Peyer's patch (tissue), 4 donors: ENCODE results near the gene HSD17B11. TPM values are rescaled to one million over a fixed set of nuclear protein-coding genes. Genes with fewer than 3 reads are reported as not detected.

Experiments used
- DNase-seq, 3 donors: peaks; one replicate each; pipeline ENCODE4 v3.0.0-alpha.2; 2017 to 2019
- H3K27ac ChIP-seq, 4 donors: fragments of 200-600 bp; sonication (generic); one replicate each; pipeline ENCODE4 v1.5.1; 2016 to 2019
- H3K27me3 ChIP-seq, 2 donors: fragments of 200-600 bp; sonication (generic); one replicate each; pipeline ENCODE4 v1.5.1; 2019
- H3K36me3 ChIP-seq, 3 donors: fragments of 200-600 bp; sonication (generic); one replicate each; pipeline ENCODE4 v1.5.1; 2016 to 2019
- H3K4me1 ChIP-seq, 4 donors: fragments of 200-600 bp; sonication (generic); one replicate each; pipeline ENCODE4 v1.5.1; 2016 to 2019
- H3K4me3 ChIP-seq, 4 donors: fragments of 200-600 bp; sonication (generic); 1 replicate in 3 of 4; 2 replicates in 1 of 4; pipeline ENCODE4 v1.5.1; 2016 to 2019; ENCODE audit warnings: mild to moderate bottlenecking in 1 of 4
- H3K9me3 ChIP-seq, 4 donors: fragments of 200-600 bp; sonication (generic); one replicate each; pipeline ENCODE4 v1.5.1; 2016 to 2019; ENCODE audit warnings: mild to moderate bottlenecking in 1 of 4
- POLR2A ChIP-seq, 2 donors: fragments of 450-650 bp; IDR thresholded peaks; one replicate each; pipeline ENCODE4 v1.5.1; 2017; ENCODE audit warnings: antibody characterized with exemption in 2 of 2, mild to moderate bottlenecking in 2 of 2, moderate library complexity in 2 of 2
- total RNA-seq, 4 donors: library from RNA; depleted of rRNA; stranded (reverse); fragments of >200 nt; gene quantifications; one replicate each; pipeline ENCODE4 v1.1.0, GENCODE V29; 2016
- TF ChIP-seq, protein P1 (sequence below), 6 experiments: fragments of 450-650 bp in 4 of 6; fragments of 200-600 bp in 2 of 6; sonication (generic) in 1 of 6; IDR thresholded peaks; one replicate each; pipeline ENCODE4 v1.5.1; 2017 to 2019; ENCODE audit warnings: antibody characterized with exemption in 6 of 6, mild to moderate bottlenecking in 3 of 6, moderate library complexity in 1 of 6

The HSD17B11 gene
- total RNA-seq, 4 donors from 2014 or later, result 81.7 to 873 (median 330) TPM

DNA sequence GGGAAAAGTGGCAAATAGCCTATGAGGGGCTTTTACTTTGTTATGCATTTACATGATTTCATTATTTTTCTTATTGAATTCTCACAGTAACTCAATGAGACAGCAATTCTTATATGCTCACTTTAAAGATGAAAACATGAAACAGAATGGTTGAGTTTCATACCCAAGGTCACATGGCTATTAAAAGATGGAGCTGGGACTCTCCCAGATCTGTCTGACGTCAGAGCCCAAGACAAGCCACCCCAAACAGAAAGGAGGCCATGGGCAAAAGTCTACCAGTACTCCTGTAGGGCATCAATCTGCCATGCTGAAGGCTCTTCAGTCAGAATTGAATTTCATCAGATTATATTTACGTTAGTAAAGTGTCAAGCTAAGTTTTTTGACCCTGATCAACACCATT, 13.2 kb downstream of the HSD17B11 start:
- DNase-seq, result no peak
- peaks cover 0 to 66% (median 0%) of the 10 kb centered on the region in 3 donors for H3K36me3 ChIP-seq
- H3K27ac ChIP-seq, result no peak overlapping the region
- H3K4me3 ChIP-seq, result no peak overlapping the region
- no peaks in the 10 kb centered on the region for H3K27me3 ChIP-seq
- peaks cover 0 to 7% (median 0%) of the 10 kb centered on the region in 4 donors for H3K4me1 ChIP-seq
- no peak for TF ChIP-seq POLR2A (IDR thresholded peaks at IDR 0.05)
- TF ChIP-seq, protein P1, sequence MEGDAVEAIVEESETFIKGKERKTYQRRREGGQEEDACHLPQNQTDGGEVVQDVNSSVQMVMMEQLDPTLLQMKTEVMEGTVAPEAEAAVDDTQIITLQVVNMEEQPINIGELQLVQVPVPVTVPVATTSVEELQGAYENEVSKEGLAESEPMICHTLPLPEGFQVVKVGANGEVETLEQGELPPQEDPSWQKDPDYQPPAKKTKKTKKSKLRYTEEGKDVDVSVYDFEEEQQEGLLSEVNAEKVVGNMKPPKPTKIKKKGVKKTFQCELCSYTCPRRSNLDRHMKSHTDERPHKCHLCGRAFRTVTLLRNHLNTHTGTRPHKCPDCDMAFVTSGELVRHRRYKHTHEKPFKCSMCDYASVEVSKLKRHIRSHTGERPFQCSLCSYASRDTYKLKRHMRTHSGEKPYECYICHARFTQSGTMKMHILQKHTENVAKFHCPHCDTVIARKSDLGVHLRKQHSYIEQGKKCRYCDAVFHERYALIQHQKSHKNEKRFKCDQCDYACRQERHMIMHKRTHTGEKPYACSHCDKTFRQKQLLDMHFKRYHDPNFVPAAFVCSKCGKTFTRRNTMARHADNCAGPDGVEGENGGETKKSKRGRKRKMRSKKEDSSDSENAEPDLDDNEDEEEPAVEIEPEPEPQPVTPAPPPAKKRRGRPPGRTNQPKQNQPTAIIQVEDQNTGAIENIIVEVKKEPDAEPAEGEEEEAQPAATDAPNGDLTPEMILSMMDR (IDR thresholded peaks at IDR 0.05), result no peak
- H3K9me3 ChIP-seq, result no peaks in the 10 kb centered on the region

DNA sequence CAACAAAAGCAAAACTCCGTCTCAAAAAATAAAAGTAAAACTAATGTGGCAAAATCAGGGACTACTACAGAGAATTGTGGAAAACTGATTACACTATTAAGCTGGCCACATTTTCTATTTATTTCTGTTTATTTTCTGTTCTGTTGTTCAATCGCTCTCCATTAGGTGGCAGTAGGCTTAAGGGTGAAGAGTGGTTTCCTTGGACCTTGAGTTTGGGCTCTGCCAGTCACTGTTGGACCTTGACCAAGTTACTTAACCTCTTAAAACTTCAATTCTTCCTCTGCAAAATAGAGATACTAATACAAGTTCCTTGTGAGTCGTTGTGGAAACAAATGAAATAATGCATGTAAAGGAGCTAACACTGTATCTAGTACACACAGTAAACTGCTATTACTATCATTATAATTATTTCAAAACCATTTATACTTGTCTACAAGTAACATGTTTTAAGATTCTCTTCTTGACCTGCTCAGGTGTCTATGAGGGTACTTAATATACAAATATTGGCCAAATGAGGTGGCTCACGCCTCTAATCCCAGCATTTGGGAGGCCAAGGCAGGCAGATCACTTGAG, 15.2 kb downstream of the HSD17B11 start:
- H3K9me3 ChIP-seq, result no peaks in the 10 kb centered on the region
- H3K27me3 ChIP-seq, result no peaks in the 10 kb centered on the region
- DNase-seq, result peak in 1 of 3 donors; percentile 76
- H3K27ac ChIP-seq, result peak overlapping the region in 3 of 4 donors; percentile 11 to 71 (median 17)
- H3K4me1 ChIP-seq, result peaks cover 0 to 6% (median 0%) of the 10 kb centered on the region in 4 donors
- H3K36me3 ChIP-seq, result peaks cover 0 to 69% (median 0%) of the 10 kb centered on the region in 3 donors
- TF ChIP-seq, protein P1 (IDR thresholded peaks at IDR 0.05), result peak; percentile 19 to 95 (median 76)
- TF ChIP-seq POLR2A (IDR thresholded peaks at IDR 0.05), result no peak
- no peak overlapping the region for H3K4me3 ChIP-seq

DNA sequence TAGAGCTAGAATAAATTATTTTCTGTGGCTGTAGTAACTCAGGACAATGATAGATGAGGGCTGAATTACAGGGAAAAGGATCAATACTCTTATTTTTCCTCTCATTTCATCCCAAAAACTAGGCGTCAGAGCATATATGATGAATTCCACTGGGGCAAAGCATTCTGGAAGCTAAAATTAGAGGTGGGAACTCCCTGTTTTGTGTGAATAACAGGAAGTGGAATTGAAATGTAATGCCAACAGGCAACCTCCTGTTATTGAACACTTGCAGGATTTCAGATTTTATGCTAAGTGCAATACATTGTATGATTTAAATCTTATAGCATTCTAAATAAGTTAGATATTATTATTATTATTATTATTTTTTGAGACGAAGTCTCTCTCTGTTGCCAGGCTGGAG, 20.9 kb downstream of the HSD17B11 start:
- Histone ChIP-seq H3K27ac (no peak overlapping the region), H3K4me3 (no peak overlapping the region), H3K4me1 (no peaks in the 10 kb centered on the region), H3K27me3 (no peaks in the 10 kb centered on the region), H3K9me3 (no peaks in the 10 kb centered on the region), H3K36me3 (peaks cover 0 to 95% (median 3%) of the 10 kb centered on the region in 3 donors)
- no peak for DNase-seq
- TF ChIP-seq POLR2A (IDR thresholded peaks at IDR 0.05), result no peak
- TF ChIP-seq, protein P1 (IDR thresholded peaks at IDR 0.05), result no peak

DNA sequence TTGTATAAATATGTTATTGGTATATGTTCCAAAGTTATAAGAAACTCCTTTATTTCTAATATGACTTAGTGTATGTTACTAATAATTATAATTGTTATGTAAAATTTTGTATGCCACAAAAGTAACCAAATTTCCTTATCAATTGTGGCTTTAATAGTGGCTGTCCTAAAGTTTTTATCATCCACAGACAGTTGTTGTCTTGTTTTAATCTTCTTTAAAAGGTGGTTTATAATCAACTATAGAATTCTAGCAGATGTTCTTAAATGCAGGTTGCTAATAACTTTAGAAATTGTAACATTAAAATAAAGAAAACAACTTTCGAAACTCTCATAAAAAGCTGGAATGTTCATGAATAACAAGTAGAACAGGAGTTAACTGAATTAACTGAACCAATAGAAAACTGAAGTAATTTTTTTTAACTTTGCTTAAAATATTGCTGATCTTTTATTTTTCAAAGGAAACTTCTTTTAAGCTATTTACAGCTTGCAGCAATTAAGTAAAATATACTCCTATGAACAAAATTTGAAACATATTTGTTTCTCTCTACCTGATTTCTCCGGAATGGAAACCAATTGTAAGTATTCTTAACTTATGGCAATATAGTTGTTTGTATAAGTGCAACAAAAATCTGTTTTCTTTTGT, 24.3 kb downstream of the HSD17B11 start:
- H3K27me3 ChIP-seq, result no peaks in the 10 kb centered on the region
- no peaks in the 10 kb centered on the region for H3K9me3 ChIP-seq
- no peak overlapping the region for H3K4me3 ChIP-seq
- H3K4me1 ChIP-seq, result no peaks in the 10 kb centered on the region
- no peak for TF ChIP-seq POLR2A (IDR thresholded peaks at IDR 0.05)
- TF ChIP-seq, protein P1 (IDR thresholded peaks at IDR 0.05), result no peak
- H3K36me3 ChIP-seq, result peaks cover 0 to 97% (median 3%) of the 10 kb centered on the region in 3 donors
- DNase-seq, result no peak
- no peak overlapping the region for H3K27ac ChIP-seq

DNA sequence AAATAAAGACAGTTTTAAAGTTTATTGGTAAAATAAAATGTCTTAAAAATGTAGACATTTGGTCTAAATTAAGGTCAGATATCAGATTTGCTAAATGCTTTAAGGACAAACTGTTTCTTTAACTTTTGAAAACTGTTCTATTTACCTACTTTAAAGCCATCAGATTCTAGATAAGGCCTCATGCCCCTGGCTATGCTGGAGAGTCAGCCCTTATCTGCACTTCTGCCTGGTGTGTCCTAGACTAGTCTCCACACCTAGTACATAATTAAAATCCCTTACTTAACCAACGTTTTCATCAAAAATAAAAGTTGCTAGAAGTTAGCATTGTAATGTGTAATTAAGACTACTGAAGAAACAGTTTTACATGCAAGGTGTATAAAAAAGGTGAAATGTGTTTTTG, 25.6 kb downstream of the HSD17B11 start:
- H3K4me3 ChIP-seq, result no peak overlapping the region
- no peak for DNase-seq
- no peaks in the 10 kb centered on the region for H3K9me3 ChIP-seq
- TF ChIP-seq, protein P1 (IDR thresholded peaks at IDR 0.05), result no peak
- no peak for TF ChIP-seq POLR2A (IDR thresholded peaks at IDR 0.05)
- no peak overlapping the region for H3K27ac ChIP-seq
- no peaks in the 10 kb centered on the region for H3K4me1 ChIP-seq
- peaks cover 0 to 97% (median 3%) of the 10 kb centered on the region in 3 donors for H3K36me3 ChIP-seq
- H3K27me3 ChIP-seq, result no peaks in the 10 kb centered on the region
